Neural cell (in vitro differentiated cells): ENCODE results near the gene TMEM39A. TPM values are rescaled to one million over a fixed set of nuclear protein-coding genes. Genes with fewer than 3 reads are reported as not detected.

ENCODE experiments used
- H2AFZ ChIP-seq: fragments of 200-600, 300-800 bp; sonication (generic), shearing (Covaris generic); 2 replicates; pipeline ENCODE4 v1.6.0; 2014; ENCODE audit warnings: low read depth, mild to moderate bottlenecking, antibody characterized with exemption, low read length, moderate library complexity
- H3F3A ChIP-seq: fragments of 200-600 bp; shearing (Covaris generic); 2 replicates; pipeline ENCODE4 v1.6.1; 2016; ENCODE audit warnings: mild to moderate bottlenecking, moderate library complexity, mixed read lengths, antibody characterized with exemption, low read length; ENCODE audit not compliant: insufficient read depth, poor library complexity, severe bottlenecking
- H3K27ac ChIP-seq: fragments of 200-600, 300-800 bp; sonication (generic), shearing (Covaris generic); 2 replicates; pipeline ENCODE4 v1.5.1; 2014; ENCODE audit warnings: mild to moderate bottlenecking, low read length, moderate library complexity
- H3K27me3 ChIP-seq: fragments of 300-800, 200-600 bp; sonication (generic), shearing (Covaris generic); 2 replicates; pipeline ENCODE4 v1.6.0; 2014; ENCODE audit warnings: mild to moderate bottlenecking, low read depth, low read length, moderate library complexity; ENCODE audit not compliant: insufficient read depth
- H3K36me3 ChIP-seq: fragments of 300-800, 200-600 bp; sonication (generic), shearing (Covaris generic); 2 replicates; pipeline ENCODE4 v1.5.1; 2014; ENCODE audit warnings: mild to moderate bottlenecking, antibody characterized with exemption, low read length, moderate library complexity; ENCODE audit not compliant: insufficient read depth
- H3K4me2 ChIP-seq: fragments of 300-800, 200-600 bp; sonication (generic), shearing (Covaris generic); 2 replicates; pipeline ENCODE4 v1.6.0; 2014; ENCODE audit warnings: mild to moderate bottlenecking, low read length
- H3K4me3 ChIP-seq: fragments of 300-800, 200-600 bp; sonication (generic), shearing (Covaris generic); 2 replicates; pipeline ENCODE4 v1.5.1; 2014; ENCODE audit warnings: mild to moderate bottlenecking, low read length, moderate library complexity
- H3K79me2 ChIP-seq: fragments of 200-600 bp; shearing (Covaris generic); replicated peaks from 2 replicates; pipeline ENCODE4 v1.6.0; 2014; ENCODE audit warnings: mild to moderate bottlenecking, low read length, moderate library complexity; ENCODE audit not compliant: insufficient read depth
- H3K9ac ChIP-seq: fragments of 300-800, 200-600 bp; sonication (generic), shearing (Covaris generic); 2 replicates; pipeline ENCODE4 v1.6.1; 2016; ENCODE audit warnings: mild to moderate bottlenecking, low read length, mixed read lengths
- H3K9me2 ChIP-seq: fragments of 200-600 bp; shearing (Covaris generic); 2 replicates; pipeline ENCODE4 v1.6.1; 2016; ENCODE audit warnings: mild to moderate bottlenecking, low read length, mixed read lengths; ENCODE audit not compliant: insufficient read depth
- H3K9me3 ChIP-seq: fragments of 200-600, 300-800 bp; sonication (generic), shearing (Covaris generic); 2 replicates; pipeline ENCODE4 v1.6.1; 2016; ENCODE audit warnings: mild to moderate bottlenecking, mixed run types, low read length, moderate library complexity, mixed read lengths
- H4K20me1 ChIP-seq: fragments of 200-600 bp; shearing (Covaris generic); 2 replicates; pipeline ENCODE4 v1.6.1; 2016; ENCODE audit warnings: mild to moderate bottlenecking, mixed run types; ENCODE audit not compliant: insufficient read depth
- CTCF ChIP-seq: fragments of 450-650 bp; IDR thresholded peaks from 2 replicates; pipeline ENCODE4 v1.5.1; 2014; ENCODE audit warnings: antibody characterized with exemption, mild to moderate bottlenecking, moderate library complexity; ENCODE audit not compliant: poor library complexity, severe bottlenecking
- EP300 ChIP-seq: fragments of 450-650 bp; conservative IDR thresholded peaks from 2 replicates; pipeline ENCODE4 v1.6.1; 2014; ENCODE audit warnings: antibody characterized with exemption, mild to moderate bottlenecking, moderate library complexity; ENCODE audit not compliant: poor library complexity, severe bottlenecking
- EZH2 ChIP-seq: fragments of 200-600, 300-800 bp; shearing (Covaris generic), sonication (generic); IDR thresholded peaks from 2 replicates; pipeline ENCODE4 v1.6.1; 2014; ENCODE audit warnings: antibody characterized with exemption, low read length, borderline replicate concordance, mild to moderate bottlenecking; ENCODE audit not compliant: insufficient read depth, poor library complexity, severe bottlenecking
- MXI1 ChIP-seq: fragments of 450-650 bp; conservative IDR thresholded peaks from 2 replicates; pipeline ENCODE4 v1.6.1; 2014; ENCODE audit warnings: antibody characterized with exemption, mild to moderate bottlenecking; ENCODE audit not compliant: poor library complexity, severe bottlenecking
- POLR2AphosphoS5 ChIP-seq: IDR thresholded peaks from 2 replicates; pipeline ENCODE4 v1.6.1; 2012
- RAD21 ChIP-seq: fragments of 450-650 bp; conservative IDR thresholded peaks from 2 replicates; pipeline ENCODE4 v1.6.1; 2014; ENCODE audit warnings: antibody characterized with exemption, mild to moderate bottlenecking, moderate library complexity
- REST ChIP-seq: IDR thresholded peaks from 2 replicates; pipeline ENCODE4 v1.6.1; 2012; ENCODE audit warnings: borderline replicate concordance
- SMC3 ChIP-seq: fragments of 450-650 bp; conservative IDR thresholded peaks from 2 replicates; pipeline ENCODE4 v1.6.1; 2014; ENCODE audit warnings: antibody characterized with exemption, mild to moderate bottlenecking, moderate library complexity; ENCODE audit not compliant: poor library complexity
- TAF1 ChIP-seq: IDR thresholded peaks from 2 replicates; pipeline ENCODE4 v1.6.1; 2012; ENCODE audit warnings: low read depth
- polyA minus RNA-seq: library from RNA; depleted of rRNA, polyadenylated mRNA; stranded (reverse); fragments of >200 nt; gene quantifications from 2 replicates; pipeline ENCODE4 v1.2.3, GENCODE V29; 2014
- polyA plus RNA-seq: library from polyadenylated mRNA; depleted of rRNA; stranded (reverse); fragments of >200 nt; gene quantifications from 2 replicates; pipeline ENCODE4 v1.2.3, GENCODE V29; 2014

The TMEM39A gene
- polyA plus RNA-seq (21.1 and 31.6 TPM in 2 replicates), polyA minus RNA-seq (22.4 and 24.9 TPM in 2 replicates)

GRCh38 chr3:119463171-119464169, at the start of gene TMEM39A:
TMEM39A (minus strand) TSS chr3:119463615; CDS start chr3:119462074, 1,541 bp downstream.
- no peaks in the 10 kb centered on the region for H3K9me2 ChIP-seq
- peak within 1 kb of the TSS; percentile 89 for H3K4me2 ChIP-seq
- H4K20me1 ChIP-seq, result no peaks in the 10 kb centered on the region
- H3K27me3 ChIP-seq, result no peaks in the 10 kb centered on the region
- H3K9me3 ChIP-seq, result no peaks in the 10 kb centered on the region
- peak within 1 kb of the TSS; percentile 80 for H3K9ac ChIP-seq
- no peaks in the 10 kb centered on the region for H3K36me3 ChIP-seq
- TF ChIP-seq EZH2 (no peak), TAF1 (peak; percentile 79), CTCF (peak; percentile 45), SMC3 (peak; percentile 49), POLR2AphosphoS5 (peak; percentile 99), RAD21 (no peak), EP300 (peak; percentile 73), REST (peak; percentile 94), MXI1 (peak; percentile 93)
- H3K79me2 ChIP-seq, result peaks cover 18% of the 10 kb centered on the region
- H2AFZ ChIP-seq, result peak within 1 kb of the TSS; percentile 96
- peak within 1 kb of the TSS; percentile 89 for H3K4me3 ChIP-seq
- H3K27ac ChIP-seq, result peak within 1 kb of the TSS; percentile 83
- H3F3A ChIP-seq, result no peaks in the 10 kb centered on the region

- Histone ChIP-seq H3K36me3 (no peaks in the 10 kb centered on the region), H3K27me3 (no peaks in the 10 kb centered on the region), H3K79me2 (no peaks in the 10 kb centered on the region), H3F3A (no peaks in the 10 kb centered on the region), H3K4me3 (no peak overlapping the region), H4K20me1 (no peaks in the 10 kb centered on the region), H3K9ac (no peak overlapping the region), H3K9me2 (no peaks in the 10 kb centered on the region), H3K27ac (no peak overlapping the region), H3K4me2 (no peak overlapping the region), H3K9me3 (no peaks in the 10 kb centered on the region), H2AFZ (no peak overlapping the region)
- TF ChIP-seq SMC3 (no peak), CTCF (no peak), RAD21 (no peak), POLR2AphosphoS5 (no peak), EP300 (no peak), EZH2 (no peak), MXI1 (no peak), TAF1 (no peak), REST (no peak)
Observed at GRCh38 chr3:119510690-119511089, 47.3 kb upstream of the TMEM39A start.
